Measurements from ENCODE around the gene YY1.
A peak's percentile ranks its signal among the peaks of the same experiment; 100 is the strongest.
"Not testable (repeated sequence)": the region's sequence is repeated elsewhere in the genome, so short reads cannot be mapped to it uniquely, and the experiment has no call there.

YY1 gene

DNA sequence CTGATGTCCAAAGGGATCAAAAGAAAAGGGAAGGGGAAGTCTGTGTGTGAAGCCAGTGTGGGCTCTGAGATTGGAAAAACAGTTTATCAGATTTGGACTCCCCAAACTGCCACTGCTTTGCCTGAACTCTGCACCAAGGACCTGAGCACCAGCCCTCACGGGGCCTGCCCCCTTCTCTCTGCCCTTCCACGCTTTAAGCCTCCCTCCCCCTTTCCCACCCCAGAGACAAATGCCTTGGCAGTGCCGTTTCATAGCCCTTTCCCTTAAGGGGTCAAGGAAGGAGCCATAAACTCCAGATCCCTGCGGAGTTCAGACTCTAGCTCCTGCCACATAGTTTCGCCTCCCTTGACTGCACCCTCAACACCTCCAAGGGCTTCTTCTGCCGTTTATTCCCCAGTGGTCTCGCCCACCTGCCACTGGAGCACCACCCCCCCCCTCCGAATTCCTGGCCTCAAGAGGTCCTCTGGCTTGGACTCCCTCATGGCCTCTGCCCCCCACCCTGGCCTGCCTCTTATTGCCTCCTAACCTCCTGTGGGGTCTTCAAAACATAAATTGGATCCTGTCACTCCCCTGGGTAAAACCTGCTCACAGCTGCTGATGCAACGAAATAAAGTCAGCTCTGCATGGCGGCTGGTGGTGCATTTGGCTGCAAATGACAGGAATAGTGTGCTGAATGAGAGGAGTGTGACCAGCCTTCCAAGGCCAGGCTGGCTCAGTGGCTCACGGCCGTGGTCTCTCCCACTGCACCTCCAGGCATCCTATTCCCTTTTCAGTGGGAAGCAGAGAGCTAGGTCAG is 48.5 kb downstream of the YY1 start:
- peak overlapping the region; percentile 22; the same call in 1 of the 2 replicates for H3K27ac ChIP-seq
- TF ChIP-seq CTCF (IDR thresholded peaks at IDR 0.05) (no peak), ZFX (IDR thresholded peaks at IDR 0.05; ENCODE audit: borderline replicate concordance) (no peak)

- H3K27ac ChIP-seq = not testable (repeated sequence)
These were observed 49.0 kb downstream of the YY1 start for GRCh38 chr14:100287998-100288295.

DNA sequence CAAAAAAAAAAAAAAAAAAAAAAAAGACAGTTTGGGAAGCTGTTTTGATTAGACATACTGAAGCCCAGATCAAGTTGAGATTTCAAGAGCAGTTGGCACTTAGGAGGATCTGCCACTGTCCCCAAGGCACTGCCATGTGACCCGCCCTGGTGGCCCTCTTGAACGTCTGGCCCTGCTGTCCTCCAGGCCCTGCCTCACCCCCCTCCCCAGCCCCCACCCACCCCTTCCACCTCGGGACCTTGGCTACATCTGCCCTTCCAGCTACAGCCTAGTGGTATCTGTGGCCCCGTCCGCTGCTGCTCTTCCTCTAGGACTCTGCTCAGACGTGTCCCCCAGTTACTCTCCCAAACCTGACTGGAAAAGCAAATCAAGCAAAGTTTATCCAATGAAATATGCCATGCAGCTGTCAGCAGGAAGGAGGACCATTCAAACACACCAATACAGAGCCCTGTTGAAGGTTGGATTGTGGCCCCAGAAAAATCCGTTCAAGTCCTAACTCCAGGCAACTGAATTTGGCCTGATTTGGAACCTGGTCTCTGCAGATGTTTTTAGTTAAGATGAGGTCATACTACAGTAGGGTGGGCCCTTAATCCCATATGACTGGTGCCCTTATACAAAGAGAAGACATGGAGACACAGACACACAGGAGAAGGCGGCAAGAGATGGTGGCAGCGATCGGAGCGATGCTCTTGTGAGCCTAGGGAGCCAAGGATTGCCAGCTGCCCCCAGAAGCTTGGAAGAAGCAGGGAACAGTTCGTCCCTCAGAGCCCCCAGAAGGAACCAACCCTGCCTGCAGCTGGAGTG is 49.6 kb downstream of the YY1 start:
- no peak overlapping the region for H3K27ac ChIP-seq
- TF ChIP-seq ZFX (IDR thresholded peaks at IDR 0.05; ENCODE audit: borderline replicate concordance) = no peak
- no peak for TF ChIP-seq CTCF (IDR thresholded peaks at IDR 0.05)

DNA sequence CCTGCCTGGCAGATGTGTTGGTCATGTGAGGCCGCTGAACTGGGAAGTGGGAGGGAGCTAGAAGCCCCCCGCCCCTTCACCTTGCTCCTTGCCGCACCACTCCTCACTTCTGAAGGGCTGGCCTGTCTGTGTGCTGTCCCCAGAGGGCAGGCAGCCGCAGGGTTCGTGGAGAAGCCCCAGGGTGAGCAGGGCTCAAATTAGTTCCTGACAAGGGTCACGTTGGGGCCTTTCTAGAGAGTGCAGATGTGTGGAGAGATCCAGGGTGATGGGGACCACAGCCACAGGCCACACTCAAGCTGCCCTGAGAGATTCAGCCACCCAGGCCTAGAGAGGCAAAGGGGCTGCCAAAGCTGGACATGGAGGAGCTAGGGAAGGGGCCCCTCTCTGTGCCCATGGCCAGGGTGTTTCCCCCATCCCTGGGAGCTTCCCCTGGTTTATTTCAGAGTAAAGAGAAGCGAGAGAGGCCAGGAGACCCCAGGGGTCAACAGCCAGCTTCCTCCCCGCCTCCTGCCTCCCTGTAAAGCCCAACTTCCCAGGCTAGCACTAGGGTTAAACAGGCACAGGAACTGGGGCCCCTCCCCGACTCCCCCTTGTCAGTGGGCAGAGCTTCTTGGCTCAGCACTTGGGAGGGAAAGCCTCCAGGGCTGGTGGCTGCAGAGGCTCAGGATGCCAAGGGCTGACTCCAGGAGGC is 51.1 kb downstream of the YY1 start:
- no peak overlapping the region for H3K27ac ChIP-seq
- TF ChIP-seq CTCF (IDR thresholded peaks at IDR 0.05) (no peak), ZFX (IDR thresholded peaks at IDR 0.05; ENCODE audit: borderline replicate concordance) (no peak)

- TF ChIP-seq ZFX (IDR thresholded peaks at IDR 0.05; ENCODE audit: borderline replicate concordance) (no peak), CTCF (IDR thresholded peaks at IDR 0.05) (no peak)
- H3K27ac ChIP-seq = no peak overlapping the region
These were observed 51.8 kb downstream of the YY1 start for GRCh38 chr14:100290607-100291304.

DNA sequence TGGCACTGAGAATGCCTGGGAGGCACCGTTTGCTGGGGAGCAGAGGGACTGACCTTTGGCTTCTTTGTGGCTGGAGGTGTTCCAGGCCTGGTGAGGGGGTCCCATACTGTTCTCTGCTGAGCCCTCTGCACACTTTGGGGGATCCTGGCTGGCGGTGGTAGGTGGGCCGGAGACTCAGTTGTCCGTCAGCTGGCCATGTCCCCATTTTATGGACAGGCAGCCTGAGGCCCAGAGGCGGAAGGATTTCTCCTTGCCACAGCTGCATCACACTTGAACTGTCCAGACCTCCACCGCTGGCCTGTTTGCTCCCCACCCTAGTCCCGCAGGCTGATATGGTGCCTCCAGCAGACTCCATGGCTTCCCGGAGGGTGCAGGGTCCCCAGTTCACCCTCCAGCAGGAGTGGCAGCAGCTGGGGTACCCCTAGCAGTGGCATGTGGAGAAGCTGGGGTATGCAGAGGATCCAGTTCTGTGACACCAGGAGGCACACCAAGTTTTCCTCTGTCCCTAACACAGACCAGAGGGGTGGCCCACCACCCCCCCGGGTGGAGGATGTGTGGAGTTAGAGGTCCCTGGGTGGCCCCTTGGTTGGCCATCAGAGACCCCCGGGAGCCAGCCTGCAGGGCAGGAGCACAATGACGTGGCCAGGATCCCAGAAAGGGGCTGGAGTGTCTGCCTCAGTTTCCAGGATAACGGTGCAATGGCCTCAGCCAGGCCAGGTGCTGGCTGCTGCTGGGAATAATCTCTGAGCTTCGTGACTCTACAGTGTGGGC is 52.5 kb downstream of the YY1 start:
- no peak overlapping the region for H3K27ac ChIP-seq
- TF ChIP-seq ZFX (IDR thresholded peaks at IDR 0.05; ENCODE audit: borderline replicate concordance) = no peak
- TF ChIP-seq CTCF (IDR thresholded peaks at IDR 0.05) = no peak

DNA sequence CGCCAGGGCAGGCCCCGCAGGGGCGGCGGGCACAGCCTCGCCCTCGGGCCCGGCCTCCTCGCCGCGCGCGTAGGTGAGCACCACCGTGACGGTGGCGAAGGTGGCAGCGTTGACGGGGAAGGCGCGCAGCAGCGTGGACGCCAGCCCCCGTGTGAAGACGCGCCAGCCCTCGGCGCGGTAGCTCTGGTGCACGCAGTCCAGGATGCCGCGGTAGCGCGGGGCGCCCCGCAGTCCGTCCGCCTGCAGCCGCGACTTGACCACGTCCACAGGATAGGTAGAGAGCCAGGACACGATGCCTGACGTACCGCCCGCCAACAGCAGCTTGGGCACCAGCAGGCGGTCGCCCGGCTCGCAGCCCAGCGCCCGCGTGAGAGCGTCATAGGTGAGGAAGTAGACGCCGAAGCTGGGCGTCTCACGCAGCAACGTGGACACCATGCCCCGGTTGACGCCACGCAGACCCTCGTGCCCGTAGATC is 53.4 kb downstream of the YY1 start:
- H3K27ac ChIP-seq = no peak overlapping the region
- TF ChIP-seq ZFX (IDR thresholded peaks at IDR 0.05; ENCODE audit: borderline replicate concordance) (no peak), CTCF (IDR thresholded peaks at IDR 0.05) (no peak)
